HG02885 (cell line): ENCODE measurements around the gene ANP32B.

ENCODE experiments used
- ATAC-seq: cut with Tn5 transposase; IDR thresholded peaks from one replicate; pipeline ENCODE4 v1.9.1; 2021; ENCODE audit warnings: mild to moderate bottlenecking; ENCODE audit not compliant: unreplicated experiment, poor library complexity

ANP32B gene

GRCh38 chr9:98020476-98021145 lies 37.5 kb downstream of the ANP32B start:
- no peak for ATAC-seq

GRCh38 chr9:98021306-98022040 lies 38.3 kb downstream of the ANP32B start:
- no peak for ATAC-seq

- ATAC-seq: no peak
These were observed 39.3 kb downstream of the ANP32B start for GRCh38 chr9:98022447-98022846.

- no peak for ATAC-seq
These were observed 41.6 kb downstream of the ANP32B start for GRCh38 chr9:98024702-98025101.

GRCh38 chr9:98031169-98031568 lies 48.0 kb downstream of the ANP32B start:
- no peak for ATAC-seq

- ATAC-seq: no peak
These were observed 48.8 kb downstream of the ANP32B start for GRCh38 chr9:98031935-98032334.

- peak; percentile 54 for ATAC-seq
These were observed 51.7 kb downstream of the ANP32B start for GRCh38 chr9:98034593-98035546.

- ATAC-seq: no peak
These were observed 54.2 kb downstream of the ANP32B start for GRCh38 chr9:98037357-98037756.

- peak; percentile 35 for ATAC-seq
These were observed 55.8 kb downstream of the ANP32B start for GRCh38 chr9:98038958-98039357.

- ATAC-seq: peak; percentile 43
These were observed 56.5 kb downstream of the ANP32B start for GRCh38 chr9:98039607-98040017.

- no peak for ATAC-seq
These were observed 57.1 kb downstream of the ANP32B start for GRCh38 chr9:98040212-98040611.

- ATAC-seq: no peak
These were observed 60.8 kb downstream of the ANP32B start for GRCh38 chr9:98043915-98044314.

GRCh38 chr9:98045234-98046179 lies 62.4 kb downstream of the ANP32B start:
- peak; percentile 91 for ATAC-seq

GRCh38 chr9:98046180-98046543 lies 63.0 kb downstream of the ANP32B start:
- ATAC-seq: no peak

GRCh38 chr9:98047002-98047401 lies 63.9 kb downstream of the ANP32B start:
- ATAC-seq: no peak

GRCh38 chr9:98049288-98050072 lies 66.3 kb downstream of the ANP32B start:
- ATAC-seq: no peak

- ATAC-seq: no peak
These were observed 67.2 kb downstream of the ANP32B start for GRCh38 chr9:98050351-98050750.

GRCh38 chr9:98054376-98054951 lies 71.3 kb downstream of the ANP32B start:
- no peak for ATAC-seq
